GM12878 (cell line): ENCODE results near the gene PLP2. TPM values are rescaled to one million over a fixed set of nuclear protein-coding genes. Genes with fewer than 3 reads are reported as not detected.

ENCODE experiments used
- ATAC-seq: fragments of 200-7000 bp; cut with Tn5 transposase; 3 replicates; pipeline ENCODE4 v1.9.1; 2020; ENCODE audit warnings: mild to moderate bottlenecking, moderate library complexity
- BruUV-seq: library from RNA; stranded (reverse); fragments of 400-500 nt; replicated peaks from 2 replicates; lab custom pipeline; 2021; lab: Mats Ljungman, UMichigan
- CTCF ChIA-PET: fragments of 300-600 bp; sonication (Branson Sonifier 250); formaldehyde crosslinking; extraction: SDS; loops from one replicate; lab custom pipeline; 2021; ENCODE audit warnings: inconsistent platforms; lab: Yijun Ruan, JAX
- POLR2A ChIA-PET: fragments of 350-600 bp; formaldehyde crosslinking; extraction: SDS; loops from one replicate; lab custom pipeline; 2021; ENCODE audit warnings: inconsistent platforms; lab: Charles Lee
- RAD21 ChIA-PET: fragments of 300-600 bp; sonication (Branson Sonifier 250); formaldehyde crosslinking; loops from one replicate; lab custom pipeline; 2023; ENCODE audit warnings: antibody characterized with exemption; ENCODE audit not compliant: unreplicated experiment; lab: Charles Lee
- SMC1A ChIA-PET: fragments of 300-600 bp; sonication (Branson Sonifier 250); formaldehyde crosslinking; loops from one replicate; lab custom pipeline; 2023; ENCODE audit not compliant: unreplicated experiment, uncharacterized antibody; lab: Charles Lee
- DNase-seq: peaks from one replicate; pipeline ENCODE4 v3.0.0-alpha.2; 2011; ENCODE audit warnings: low read depth, low spot score
- FAIRE-seq: peaks from 3 replicates; lab custom pipeline; 2011; peaks lifted over from hg19 to GRCh38; lab: Jason Lieb, UNC
- H2AFZ ChIP-seq: 2 replicates; pipeline ENCODE4 v1.6.0; 2011; ENCODE audit warnings: low read depth, low read length, control low read depth; ENCODE audit not compliant: control insufficient read depth
- H3K27ac ChIP-seq: 2 replicates; pipeline ENCODE4 v1.5.1; 2011; ENCODE audit warnings: control low read depth; ENCODE audit not compliant: control insufficient read depth, insufficient read depth
- H3K27me3 ChIP-seq, 2 experiments: replicated peaks in 1 of 2; 2 replicates each; pipeline versions ENCODE4 v1.6.0 to v1.6.1; 2011; ENCODE audit warnings: low read length in 1 of 2; ENCODE audit not compliant: control insufficient read depth in 2 of 2, insufficient read depth in 2 of 2
- H3K36me3 ChIP-seq, 2 experiments: 2 replicates each; pipeline ENCODE4 v1.5.1; 2011; ENCODE audit warnings: low read length in 1 of 2; ENCODE audit not compliant: control insufficient read depth in 2 of 2, insufficient read depth in 2 of 2
- H3K4me1 ChIP-seq: 2 replicates; pipeline ENCODE4 v1.6.1; 2011; ENCODE audit warnings: mild to moderate bottlenecking, low read length, moderate library complexity, mixed read lengths; ENCODE audit not compliant: control insufficient read depth, insufficient read depth
- H3K4me2 ChIP-seq: 2 replicates; pipeline ENCODE4 v1.6.0; 2011; ENCODE audit warnings: control low read depth; ENCODE audit not compliant: control insufficient read depth, insufficient read depth
- H3K4me3 ChIP-seq: fragments of 200-600 bp; sonication (generic); 2 replicates; pipeline ENCODE4 v1.5.1; 2016
- H3K79me2 ChIP-seq: 2 replicates; pipeline ENCODE4 v1.6.0; 2011; ENCODE audit warnings: low read length; ENCODE audit not compliant: control insufficient read depth, insufficient read depth
- H3K9ac ChIP-seq: 2 replicates; pipeline ENCODE4 v1.8.0; 2011; ENCODE audit warnings: low read length, control low read depth, mixed read lengths; ENCODE audit not compliant: control insufficient read depth, insufficient read depth
- H3K9me3 ChIP-seq: replicated peaks from 3 replicates; pipeline ENCODE4 v1.5.1; 2011; ENCODE audit warnings: mild to moderate bottlenecking, low read length; ENCODE audit not compliant: control insufficient read depth, insufficient read depth
- H4K20me1 ChIP-seq: 2 replicates; pipeline ENCODE4 v1.6.0; 2011; ENCODE audit not compliant: control insufficient read depth, insufficient read depth
- BRCA1 ChIP-seq: IDR thresholded peaks from 2 replicates; pipeline ENCODE4 v1.6.1; 2011; ENCODE audit warnings: low read depth, low read length, improper control_type of control experiment
- GATAD2B ChIP-seq: fragments of 450-650 bp; conservative IDR thresholded peaks from 2 replicates; pipeline ENCODE4 v1.6.1; 2017; ENCODE audit warnings: low read depth, mild to moderate bottlenecking, moderate library complexity
- MEF2B ChIP-seq: fragments of 450-650 bp; IDR thresholded peaks from 2 replicates; pipeline ENCODE4 v1.6.1; 2018; ENCODE audit warnings: mild to moderate bottlenecking, moderate library complexity; ENCODE audit not compliant: partially characterized antibody, poor library complexity, severe bottlenecking
- MLLT1 ChIP-seq: fragments of 450-650 bp; IDR thresholded peaks from 2 replicates; pipeline ENCODE4 v1.6.1; 2016; ENCODE audit warnings: mild to moderate bottlenecking
- MTA3 ChIP-seq: IDR thresholded peaks from 2 replicates; pipeline ENCODE4 v1.6.1; 2012; ENCODE audit warnings: low read length, inconsistent platforms, borderline replicate concordance
- PAX8 ChIP-seq: fragments of 450-650 bp; IDR thresholded peaks from 2 replicates; pipeline ENCODE4 v1.6.1; 2017; ENCODE audit warnings: mild to moderate bottlenecking, moderate library complexity
- SIX5 ChIP-seq: IDR thresholded peaks from 2 replicates; pipeline ENCODE4 v1.6.1; 2011; ENCODE audit warnings: mild to moderate bottlenecking, low read depth, low read length, moderate library complexity; ENCODE audit not compliant: severe bottlenecking
- SREBF2 ChIP-seq: IDR thresholded peaks from 2 replicates; pipeline ENCODE4 v1.6.1; 2012; ENCODE audit warnings: mild to moderate bottlenecking, low read length
- ZBED1 ChIP-seq: IDR thresholded peaks from 2 replicates; pipeline ENCODE4 v1.6.1; 2016; ENCODE audit warnings: borderline replicate concordance
- ZBTB40 ChIP-seq: fragments of 450-650 bp; IDR thresholded peaks from 2 replicates; pipeline ENCODE4 v1.6.1; 2016; ENCODE audit warnings: mild to moderate bottlenecking, moderate library complexity, borderline replicate concordance
- WGBS: methylation state at CpG from one replicate; pipeline ENCODE4 v1.1.6; 2016; ENCODE audit warnings: low lambda C conversion rate; ENCODE audit not compliant: insufficient replicate concordance, insufficient coverage; ENCODE audit errors: missing lambda C conversion rate; 5-methylcytosine and 5-hydroxymethylcytosine counted together
- in situ Hi-C: fragments of 300-500 bp; cut with MboI; formaldehyde crosslinking; loops from 9 replicates; pipeline ENCODE4 v1.14.3; 2018; ENCODE audit warnings: mixed read lengths
- intact Hi-C: fragments of 100-400 bp; cut with micrococcal nuclease; formaldehyde crosslinking; loops from one replicate; pipeline ENCODE4 v1.14.2; 2022; ENCODE audit not compliant: unreplicated experiment
- polyA plus RNA-seq, 11 experiments: library from polyadenylated mRNA; depleted of rRNA in 4 of 11; unstranded in 6 of 11; stranded (reverse) in 5 of 11; fragments of >200 nt; fragmentation: Nextera tagmentation in 4 of 11; fragmentation: Illumina TruSeq in 1 of 11; extraction: Ambion mirVana in 4 of 11; extraction: Trizol in 1 of 11; gene quantifications; 1 replicate in 1 of 11; 2 replicates in 10 of 11; pipeline versions ENCODE4 v1.2.1 to v1.2.3, GENCODE V29; 2011 to 2016; ENCODE audit warnings: inconsistent platforms in 2 of 11, missing spikeins in 2 of 11, low read depth in 1 of 11
- total RNA-seq, 4 experiments: library from RNA; depleted of rRNA in 3 of 4; stranded (reverse); fragments of >200 nt in 3 of 4; fragmentation: Illumina TruSeq in 1 of 4; extraction: Trizol in 1 of 4; gene quantifications; 2 replicates each; pipeline versions ENCODE4 v1.2.1 to v1.2.3, GENCODE V29; 2013 to 2021

The PLP2 gene
- total and polyA plus RNA-seq, 10 of the 15 experiments (the other 5 are each of a cell fraction or from before 2014, with no cell fraction given): 56.6 to 177 (median 99.3) TPM

DNA sequence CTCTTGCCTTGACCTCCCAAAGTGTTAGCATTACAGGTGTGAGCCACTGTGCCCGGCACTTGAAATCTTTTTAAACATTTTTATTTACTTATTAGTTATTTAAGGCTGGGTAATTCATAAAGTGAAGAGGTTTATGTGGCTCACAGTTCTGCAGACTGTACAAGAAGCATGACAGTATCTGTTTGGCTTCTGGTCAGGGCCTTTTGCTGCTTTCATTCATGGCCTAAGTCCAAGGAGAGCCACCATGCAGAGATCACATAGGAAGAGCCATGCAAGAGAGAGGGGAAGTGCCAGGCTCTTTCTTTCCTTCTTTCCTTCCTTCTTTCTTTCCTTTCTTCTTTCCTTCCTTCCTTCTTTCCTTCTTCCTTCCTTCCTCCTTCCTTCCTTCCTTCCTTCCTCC, 37.9 kb upstream of the PLP2 start:
- Histone ChIP-seq H3K4me3 (no peak overlapping the region), H2AFZ (no peak overlapping the region), H3K79me2 (no peaks in the 10 kb centered on the region), H3K9ac (no peak overlapping the region), H3K27ac (no peak overlapping the region), H3K27me3 (no peaks in the 10 kb centered on the region), H3K4me2 (no peak overlapping the region), H3K36me3 (no peaks in the 10 kb centered on the region), H3K9me3 (no peaks in the 10 kb centered on the region), H3K4me1 (no peaks in the 10 kb centered on the region), H4K20me1 (no peaks in the 10 kb centered on the region)
- SMC1A ChIA-PET: no interaction called here
- TF ChIP-seq BRCA1 (no peak), SREBF2 (no peak), ZBTB40 (no peak), PAX8 (no peak), GATAD2B (no peak), ZBED1 (no peak), MEF2B (no peak), MTA3 (no peak), SIX5 (no peak), MLLT1 (no peak)
- intact Hi-C loops (no loop called here), in situ Hi-C loops (no loop called here)
- DNase-seq: no peak
- WGBS: 23% methylated on average over 1 of the region's 1 CpG
- no peak for FAIRE-seq
- no TSS peak for BruUV-seq
- RAD21 ChIA-PET: no interaction called here
- POLR2A ChIA-PET: no interaction called here
- no peak for ATAC-seq
- CTCF ChIA-PET: interaction anchor here (5.2 kb wide), 1 partner anchor 10 kb away, joined by 17 read pairs; no protein-coding TSS in a partner anchor
